H1 (cell line): Measurements from ENCODE around the gene ARCN1. TPM values are rescaled to one million over a fixed set of nuclear protein-coding genes. Genes with fewer than 3 reads are reported as not detected.

Experiments used
- ATF3 ChIP-seq: IDR thresholded peaks from 2 replicates; pipeline ENCODE4 v1.6.1; 2011; ENCODE audit warnings: low read depth, mild to moderate bottlenecking, low read length; ENCODE audit not compliant: insufficient read depth
- FOSL1 ChIP-seq: IDR thresholded peaks from 2 replicates; pipeline ENCODE4 v1.6.1; 2011; ENCODE audit warnings: mild to moderate bottlenecking, low read depth, low read length, moderate library complexity; ENCODE audit not compliant: insufficient read depth
- JUND ChIP-seq: IDR thresholded peaks from 2 replicates; pipeline ENCODE4 v1.6.1; 2011; ENCODE audit warnings: mild to moderate bottlenecking, improper control_type of control experiment, low read length
- NRF1 ChIP-seq: IDR thresholded peaks from 2 replicates; pipeline ENCODE4 v1.6.1; 2011; ENCODE audit warnings: mild to moderate bottlenecking, low read depth, low read length, improper control_type of control experiment
- POLR2AphosphoS5 ChIP-seq: IDR thresholded peaks from 2 replicates; pipeline ENCODE4 v1.6.1; 2011; ENCODE audit warnings: low read depth, low read length
- SP2 ChIP-seq: IDR thresholded peaks from 2 replicates; pipeline ENCODE4 v1.6.1; 2012; ENCODE audit warnings: mild to moderate bottlenecking, low read length, inconsistent platforms
- TCF12 ChIP-seq: IDR thresholded peaks from 2 replicates; pipeline ENCODE4 v1.6.1; 2011; ENCODE audit warnings: low read depth, mild to moderate bottlenecking, low read length
- TEAD4 ChIP-seq: IDR thresholded peaks from 2 replicates; pipeline ENCODE4 v1.6.1; 2012; ENCODE audit warnings: low read depth, low read length, inconsistent platforms, mixed read lengths
- ZNF274 ChIP-seq: IDR thresholded peaks from 2 replicates; pipeline ENCODE4 v1.7.0; 2012; ENCODE audit warnings: low read length, borderline replicate concordance; ENCODE audit errors: extremely low read depth
- polyA plus RNA-seq, 7 experiments: library from polyadenylated mRNA; depleted of rRNA in 3 of 7; stranded (reverse) in 5 of 7; unstranded in 2 of 7; fragments of >200 nt in 5 of 7; fragments of 200-250 nt in 2 of 7; gene quantifications; 1 replicate in 5 of 7; 2 replicates in 1 of 7; 4 replicates in 1 of 7; pipeline versions ENCODE4 v1.2.1 to v1.2.3, GENCODE V29; 2011 to 2013; ENCODE audit warnings: missing spikeins in 2 of 7, mixed read lengths in 2 of 7
- total RNA-seq: library from RNA; stranded (reverse); fragmentation: NEBNext Ultra II Directional; extraction: Animal tissue kit (Norgen Biotek cat#: 25700); gene quantifications from 2 replicates; pipeline ENCODE4 v1.2.1, GENCODE V29; 2021
- TF ChIP-seq, protein P1 (sequence below): fragments of 300-600 bp; sonication (generic); IDR thresholded peaks from 2 replicates; pipeline ENCODE4 v1.7.1; 2012; ENCODE audit warnings: low read length, moderate library complexity, mild to moderate bottlenecking, inconsistent platforms; ENCODE audit not compliant: insufficient replicate concordance

ARCN1 gene
- total and polyA plus RNA-seq, 2 of the 8 experiments (the other 6 are each of a cell fraction or from before 2014, with no cell fraction given) = 132 to 146 TPM

DNA sequence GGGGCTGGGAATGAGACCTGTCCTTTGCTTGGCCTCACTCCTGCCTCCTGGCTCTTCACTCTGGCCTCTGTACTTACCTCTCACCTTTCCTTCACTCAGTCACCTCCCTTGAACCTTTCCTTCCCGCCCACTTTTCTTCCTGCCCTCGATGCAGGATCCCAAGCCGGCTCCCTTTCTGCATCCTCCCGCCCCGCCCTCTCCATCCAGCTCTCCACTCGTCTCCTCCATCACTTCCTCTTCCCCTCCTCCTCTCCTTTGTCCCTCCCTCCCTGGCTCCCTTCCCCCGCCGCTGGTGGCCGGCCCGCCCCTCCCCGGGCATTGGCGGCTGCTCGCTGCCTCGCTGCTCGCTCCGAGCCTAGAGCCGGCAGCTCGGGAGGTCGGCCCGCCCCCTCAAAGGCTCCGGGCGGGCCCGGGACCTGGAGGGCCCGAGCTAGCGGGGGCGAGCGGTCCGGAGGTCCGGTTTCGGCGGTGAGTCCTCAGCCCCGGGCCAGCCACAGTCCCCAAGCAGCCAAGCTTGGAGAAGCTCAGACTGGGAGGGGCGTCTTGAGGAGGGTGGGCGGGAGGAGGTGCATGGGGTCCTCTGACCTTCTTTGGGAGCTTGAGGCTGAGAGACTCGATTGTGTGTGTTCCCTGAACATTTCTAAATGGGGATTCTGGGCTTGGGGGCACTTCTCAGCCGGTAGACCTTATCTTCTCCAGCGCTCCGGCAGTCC, 49.0 kb downstream of the ARCN1 start (continued):
- TF ChIP-seq, protein P1, sequence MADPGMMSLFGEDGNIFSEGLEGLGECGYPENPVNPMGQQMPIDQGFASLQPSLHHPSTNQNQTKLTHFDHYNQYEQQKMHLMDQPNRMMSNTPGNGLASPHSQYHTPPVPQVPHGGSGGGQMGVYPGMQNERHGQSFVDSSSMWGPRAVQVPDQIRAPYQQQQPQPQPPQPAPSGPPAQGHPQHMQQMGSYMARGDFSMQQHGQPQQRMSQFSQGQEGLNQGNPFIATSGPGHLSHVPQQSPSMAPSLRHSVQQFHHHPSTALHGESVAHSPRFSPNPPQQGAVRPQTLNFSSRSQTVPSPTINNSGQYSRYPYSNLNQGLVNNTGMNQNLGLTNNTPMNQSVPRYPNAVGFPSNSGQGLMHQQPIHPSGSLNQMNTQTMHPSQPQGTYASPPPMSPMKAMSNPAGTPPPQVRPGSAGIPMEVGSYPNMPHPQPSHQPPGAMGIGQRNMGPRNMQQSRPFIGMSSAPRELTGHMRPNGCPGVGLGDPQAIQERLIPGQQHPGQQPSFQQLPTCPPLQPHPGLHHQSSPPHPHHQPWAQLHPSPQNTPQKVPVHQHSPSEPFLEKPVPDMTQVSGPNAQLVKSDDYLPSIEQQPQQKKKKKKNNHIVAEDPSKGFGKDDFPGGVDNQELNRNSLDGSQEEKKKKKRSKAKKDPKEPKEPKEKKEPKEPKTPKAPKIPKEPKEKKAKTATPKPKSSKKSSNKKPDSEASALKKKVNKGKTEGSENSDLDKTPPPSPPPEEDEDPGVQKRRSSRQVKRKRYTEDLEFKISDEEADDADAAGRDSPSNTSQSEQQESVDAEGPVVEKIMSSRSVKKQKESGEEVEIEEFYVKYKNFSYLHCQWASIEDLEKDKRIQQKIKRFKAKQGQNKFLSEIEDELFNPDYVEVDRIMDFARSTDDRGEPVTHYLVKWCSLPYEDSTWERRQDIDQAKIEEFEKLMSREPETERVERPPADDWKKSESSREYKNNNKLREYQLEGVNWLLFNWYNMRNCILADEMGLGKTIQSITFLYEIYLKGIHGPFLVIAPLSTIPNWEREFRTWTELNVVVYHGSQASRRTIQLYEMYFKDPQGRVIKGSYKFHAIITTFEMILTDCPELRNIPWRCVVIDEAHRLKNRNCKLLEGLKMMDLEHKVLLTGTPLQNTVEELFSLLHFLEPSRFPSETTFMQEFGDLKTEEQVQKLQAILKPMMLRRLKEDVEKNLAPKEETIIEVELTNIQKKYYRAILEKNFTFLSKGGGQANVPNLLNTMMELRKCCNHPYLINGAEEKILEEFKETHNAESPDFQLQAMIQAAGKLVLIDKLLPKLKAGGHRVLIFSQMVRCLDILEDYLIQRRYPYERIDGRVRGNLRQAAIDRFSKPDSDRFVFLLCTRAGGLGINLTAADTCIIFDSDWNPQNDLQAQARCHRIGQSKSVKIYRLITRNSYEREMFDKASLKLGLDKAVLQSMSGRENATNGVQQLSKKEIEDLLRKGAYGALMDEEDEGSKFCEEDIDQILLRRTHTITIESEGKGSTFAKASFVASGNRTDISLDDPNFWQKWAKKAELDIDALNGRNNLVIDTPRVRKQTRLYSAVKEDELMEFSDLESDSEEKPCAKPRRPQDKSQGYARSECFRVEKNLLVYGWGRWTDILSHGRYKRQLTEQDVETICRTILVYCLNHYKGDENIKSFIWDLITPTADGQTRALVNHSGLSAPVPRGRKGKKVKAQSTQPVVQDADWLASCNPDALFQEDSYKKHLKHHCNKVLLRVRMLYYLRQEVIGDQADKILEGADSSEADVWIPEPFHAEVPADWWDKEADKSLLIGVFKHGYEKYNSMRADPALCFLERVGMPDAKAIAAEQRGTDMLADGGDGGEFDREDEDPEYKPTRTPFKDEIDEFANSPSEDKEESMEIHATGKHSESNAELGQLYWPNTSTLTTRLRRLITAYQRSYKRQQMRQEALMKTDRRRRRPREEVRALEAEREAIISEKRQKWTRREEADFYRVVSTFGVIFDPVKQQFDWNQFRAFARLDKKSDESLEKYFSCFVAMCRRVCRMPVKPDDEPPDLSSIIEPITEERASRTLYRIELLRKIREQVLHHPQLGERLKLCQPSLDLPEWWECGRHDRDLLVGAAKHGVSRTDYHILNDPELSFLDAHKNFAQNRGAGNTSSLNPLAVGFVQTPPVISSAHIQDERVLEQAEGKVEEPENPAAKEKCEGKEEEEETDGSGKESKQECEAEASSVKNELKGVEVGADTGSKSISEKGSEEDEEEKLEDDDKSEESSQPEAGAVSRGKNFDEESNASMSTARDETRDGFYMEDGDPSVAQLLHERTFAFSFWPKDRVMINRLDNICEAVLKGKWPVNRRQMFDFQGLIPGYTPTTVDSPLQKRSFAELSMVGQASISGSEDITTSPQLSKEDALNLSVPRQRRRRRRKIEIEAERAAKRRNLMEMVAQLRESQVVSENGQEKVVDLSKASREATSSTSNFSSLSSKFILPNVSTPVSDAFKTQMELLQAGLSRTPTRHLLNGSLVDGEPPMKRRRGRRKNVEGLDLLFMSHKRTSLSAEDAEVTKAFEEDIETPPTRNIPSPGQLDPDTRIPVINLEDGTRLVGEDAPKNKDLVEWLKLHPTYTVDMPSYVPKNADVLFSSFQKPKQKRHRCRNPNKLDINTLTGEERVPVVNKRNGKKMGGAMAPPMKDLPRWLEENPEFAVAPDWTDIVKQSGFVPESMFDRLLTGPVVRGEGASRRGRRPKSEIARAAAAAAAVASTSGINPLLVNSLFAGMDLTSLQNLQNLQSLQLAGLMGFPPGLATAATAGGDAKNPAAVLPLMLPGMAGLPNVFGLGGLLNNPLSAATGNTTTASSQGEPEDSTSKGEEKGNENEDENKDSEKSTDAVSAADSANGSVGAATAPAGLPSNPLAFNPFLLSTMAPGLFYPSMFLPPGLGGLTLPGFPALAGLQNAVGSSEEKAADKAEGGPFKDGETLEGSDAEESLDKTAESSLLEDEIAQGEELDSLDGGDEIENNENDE = no peak
- no peak for TF ChIP-seq NRF1
- no peak for TF ChIP-seq JUND
- no peak for TF ChIP-seq SP2
- no peak for TF ChIP-seq TEAD4
- no peak for TF ChIP-seq ZNF274
- TF ChIP-seq TCF12 = no peak
- no peak for TF ChIP-seq ATF3
- no peak for TF ChIP-seq POLR2AphosphoS5
- TF ChIP-seq FOSL1 = no peak
